ENCODE measurements around the gene NCOA1.

The NCOA1 gene

GRCh38 chr2:24806661-24807036, 315.6 kb downstream of the NCOA1 start:
- no peak for DNase-seq

- no peak for DNase-seq
Observed at GRCh38 chr2:24809316-24810007, 318.4 kb downstream of the NCOA1 start.

- no peak for DNase-seq
Observed at GRCh38 chr2:24813691-24814137, 322.7 kb downstream of the NCOA1 start.

DNA sequence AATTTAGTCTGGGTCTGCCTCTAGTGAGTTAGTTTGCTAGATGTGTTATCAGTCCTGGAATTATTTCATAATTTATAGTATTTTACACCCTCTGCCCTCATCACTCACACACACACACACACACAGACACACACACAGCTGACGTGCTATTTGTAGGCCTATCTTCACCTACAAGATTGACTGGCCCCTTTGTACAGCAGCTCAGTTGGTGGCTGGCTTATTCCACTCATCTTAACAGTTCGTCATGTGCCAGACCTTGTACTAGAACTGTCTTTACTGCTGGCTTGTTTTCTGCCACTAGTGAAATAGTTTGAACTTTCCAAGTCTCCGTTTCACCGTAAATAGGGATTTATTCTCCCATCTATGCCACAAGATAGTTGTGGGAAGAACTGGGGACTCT, 323.5 kb downstream of the NCOA1 start:
- DNase-seq = no peak

GRCh38 chr2:24815171-24815570, 324.1 kb downstream of the NCOA1 start:
- no peak for DNase-seq

GRCh38 chr2:24816404-24816803, 325.4 kb downstream of the NCOA1 start:
- DNase-seq = no peak

DNA sequence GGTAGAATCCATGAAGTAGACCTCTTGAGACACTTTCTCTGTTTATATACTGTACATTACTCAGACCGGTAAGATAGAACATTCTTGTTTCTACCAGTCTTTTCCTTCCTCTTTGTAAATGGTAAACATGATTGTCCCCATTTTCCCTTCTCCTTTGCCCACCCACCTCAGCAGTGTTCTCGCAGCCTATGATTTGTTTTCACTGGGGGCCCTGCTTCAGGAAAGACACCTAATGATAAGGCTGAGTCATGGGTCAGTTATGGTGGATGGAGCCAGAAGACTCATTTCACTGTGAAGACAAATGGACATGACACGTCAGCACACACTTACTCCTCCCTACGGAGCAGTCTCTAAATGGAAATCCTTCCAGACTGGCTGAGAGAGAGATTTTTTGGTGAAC, 325.8 kb downstream of the NCOA1 start:
- no peak for DNase-seq

DNA sequence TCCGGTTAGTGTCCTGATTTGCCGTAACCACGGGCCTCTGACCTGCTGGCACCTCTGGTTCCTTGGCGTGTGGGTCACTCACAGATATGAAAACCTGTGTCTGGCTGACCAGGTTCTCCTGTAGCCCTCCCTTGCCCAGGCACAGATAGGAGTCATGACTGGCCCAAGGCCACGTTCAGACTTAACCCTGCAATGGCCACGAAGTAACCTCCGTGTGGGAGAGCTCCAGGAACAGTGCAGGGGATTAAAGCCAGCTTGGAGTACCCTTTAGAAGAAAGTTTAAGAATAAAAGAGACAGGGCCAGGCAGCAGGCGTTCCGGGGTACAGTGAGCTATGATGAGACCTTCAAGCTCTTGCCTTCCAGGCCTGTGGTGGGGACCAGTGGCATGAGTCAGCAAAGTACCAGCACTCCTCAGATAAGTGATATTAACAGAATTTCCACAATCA, 327.7 kb downstream of the NCOA1 start:
- no peak for DNase-seq

DNA sequence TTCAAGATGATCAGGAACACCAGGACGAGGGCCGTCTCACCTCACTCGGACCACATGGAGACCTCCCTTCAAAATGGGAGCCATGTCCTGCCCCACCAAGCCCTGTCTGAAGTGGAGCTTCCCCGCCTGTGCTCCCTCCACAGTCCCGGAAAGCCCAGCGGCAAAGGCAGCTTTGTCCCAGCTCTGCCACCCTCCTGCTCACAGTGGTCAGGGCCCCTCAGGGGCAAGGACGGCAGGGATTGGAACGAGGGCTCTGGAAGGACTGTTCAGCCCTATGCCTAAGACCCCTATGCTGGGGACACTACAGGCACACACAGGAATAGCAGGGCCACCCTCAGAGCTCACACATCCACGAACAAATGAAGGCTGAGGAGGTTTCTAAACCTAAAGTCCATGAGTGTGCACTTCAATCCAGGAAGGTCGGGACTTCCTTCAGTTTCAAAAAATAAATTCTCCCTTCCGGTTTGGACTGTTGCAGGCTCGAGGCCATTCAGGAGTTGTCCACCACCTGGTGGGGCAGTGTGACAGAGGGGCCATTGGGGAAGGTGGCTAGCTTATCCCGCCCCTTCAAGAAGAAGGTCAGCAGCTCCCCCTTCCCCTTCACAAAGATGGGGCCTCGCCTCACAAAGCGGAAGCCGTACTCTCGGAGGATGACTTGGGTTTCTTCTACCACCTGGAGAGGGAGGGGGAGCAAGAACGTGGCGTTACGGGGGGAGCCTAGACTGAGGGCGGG, 328.6 kb downstream of the NCOA1 start:
- no peak for DNase-seq

DNA sequence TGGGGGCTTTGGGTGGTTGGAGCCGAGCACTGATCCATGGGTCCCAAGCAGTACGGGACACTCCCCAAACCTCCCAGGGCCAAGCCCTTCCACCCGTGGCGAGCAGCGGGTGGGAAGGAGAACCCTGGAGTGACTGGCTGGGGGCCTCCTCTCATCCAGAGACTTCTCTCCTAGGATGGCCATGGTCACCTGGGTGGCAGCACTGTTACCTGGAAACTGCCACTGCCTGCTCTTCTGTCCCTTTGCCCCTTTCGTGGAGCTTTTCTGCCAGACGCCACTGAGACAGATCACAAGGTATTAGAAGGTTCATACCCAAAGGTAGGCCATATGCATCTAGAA, 329.1 kb downstream of the NCOA1 start:
- DNase-seq = no peak

Measured in SHP77 (cell line).